ENCODE data around the gene RASGRP1.

The RASGRP1 gene

GRCh38 chr15:38531509-38531908 lies 33.1 kb downstream of the RASGRP1 start:
- Histone ChIP-seq H3K4me3 (replicated peaks; ENCODE audit: low read depth, low read length) (no peak overlapping the region), H3K27me3 (replicated peaks; ENCODE audit: control insufficient read depth, insufficient read depth, low read length) (no peaks in the 10 kb centered on the region), H3K36me3 (ENCODE audit: control insufficient read depth, insufficient read depth, low read length) (no peaks in the 10 kb centered on the region; the same call in 1 of the 2 replicates)
- DNase-seq (ENCODE audit: extremely low read depth, insufficient read length): no peak
- no peak for TF ChIP-seq CTCF (IDR thresholded peaks at IDR 0.05; ENCODE audit: insufficient read depth, low read length, poor library complexity, severe bottlenecking)

- no peak for DNase-seq (ENCODE audit: extremely low read depth, insufficient read length)
Measured at GRCh38 chr15:38530113-38530512, 34.5 kb downstream of the RASGRP1 start.

GRCh38 chr15:38528294-38528693 lies 36.3 kb downstream of the RASGRP1 start:
- H3K36me3 ChIP-seq (ENCODE audit: control insufficient read depth, insufficient read depth, low read length): no peaks in the 10 kb centered on the region; the same call in 1 of the 2 replicates
- DNase-seq (ENCODE audit: extremely low read depth, insufficient read length): no peak
- no peaks in the 10 kb centered on the region for H3K27me3 ChIP-seq (replicated peaks; ENCODE audit: control insufficient read depth, insufficient read depth, low read length)
- no peak for TF ChIP-seq CTCF (IDR thresholded peaks at IDR 0.05; ENCODE audit: insufficient read depth, low read length, poor library complexity, severe bottlenecking)
- no peak overlapping the region for H3K4me3 ChIP-seq (replicated peaks; ENCODE audit: low read depth, low read length)

More at GRCh38 chr15:38530113-38530512, 34.5 kb downstream of the RASGRP1 start:
- no peak overlapping the region for H3K4me3 ChIP-seq (replicated peaks; ENCODE audit: low read depth, low read length)
- H3K36me3 ChIP-seq (ENCODE audit: control insufficient read depth, insufficient read depth, low read length): no peaks in the 10 kb centered on the region; the same call in 1 of the 2 replicates
- no peak for TF ChIP-seq CTCF (IDR thresholded peaks at IDR 0.05; ENCODE audit: insufficient read depth, low read length, poor library complexity, severe bottlenecking)
- H3K27me3 ChIP-seq (replicated peaks; ENCODE audit: control insufficient read depth, insufficient read depth, low read length): no peaks in the 10 kb centered on the region

- Histone ChIP-seq H3K27me3 (replicated peaks; ENCODE audit: control insufficient read depth, insufficient read depth, low read length) (no peaks in the 10 kb centered on the region), H3K36me3 (ENCODE audit: control insufficient read depth, insufficient read depth, low read length) (no peaks in the 10 kb centered on the region; the same call in 1 of the 2 replicates), H3K4me3 (replicated peaks; ENCODE audit: low read depth, low read length) (no peak overlapping the region)
- DNase-seq (ENCODE audit: extremely low read depth, insufficient read length): no peak
- TF ChIP-seq CTCF (IDR thresholded peaks at IDR 0.05; ENCODE audit: insufficient read depth, low read length, poor library complexity, severe bottlenecking): no peak
Measured at GRCh38 chr15:38526158-38526557, 38.5 kb downstream of the RASGRP1 start.

GRCh38 chr15:38525489-38525888 lies 39.1 kb downstream of the RASGRP1 start:
- H3K36me3 ChIP-seq (ENCODE audit: control insufficient read depth, insufficient read depth, low read length): no peaks in the 10 kb centered on the region; the same call in 1 of the 2 replicates
- H3K27me3 ChIP-seq (replicated peaks; ENCODE audit: control insufficient read depth, insufficient read depth, low read length): no peaks in the 10 kb centered on the region
- no peak overlapping the region for H3K4me3 ChIP-seq (replicated peaks; ENCODE audit: low read depth, low read length)
- DNase-seq (ENCODE audit: extremely low read depth, insufficient read length): no peak
- no peak for TF ChIP-seq CTCF (IDR thresholded peaks at IDR 0.05; ENCODE audit: insufficient read depth, low read length, poor library complexity, severe bottlenecking)

GRCh38 chr15:38524156-38524555 lies 40.5 kb downstream of the RASGRP1 start:
- Histone ChIP-seq H3K27me3 (replicated peaks; ENCODE audit: control insufficient read depth, insufficient read depth, low read length) (no peaks in the 10 kb centered on the region), H3K36me3 (ENCODE audit: control insufficient read depth, insufficient read depth, low read length) (no peaks in the 10 kb centered on the region; the same call in 1 of the 2 replicates), H3K4me3 (replicated peaks; ENCODE audit: low read depth, low read length) (no peak overlapping the region)
- TF ChIP-seq CTCF (IDR thresholded peaks at IDR 0.05; ENCODE audit: insufficient read depth, low read length, poor library complexity, severe bottlenecking): no peak
- DNase-seq (ENCODE audit: extremely low read depth, insufficient read length): no peak
